ENCODE data around the gene CAPN2. TPM values are rescaled to one million over a fixed set of nuclear protein-coding genes. Genes with fewer than 3 reads are reported as not detected.

CAPN2 gene
- polyA plus RNA-seq, 1 of the 3 experiments (the other 2 are of a cell fraction) = 208 TPM

DNA sequence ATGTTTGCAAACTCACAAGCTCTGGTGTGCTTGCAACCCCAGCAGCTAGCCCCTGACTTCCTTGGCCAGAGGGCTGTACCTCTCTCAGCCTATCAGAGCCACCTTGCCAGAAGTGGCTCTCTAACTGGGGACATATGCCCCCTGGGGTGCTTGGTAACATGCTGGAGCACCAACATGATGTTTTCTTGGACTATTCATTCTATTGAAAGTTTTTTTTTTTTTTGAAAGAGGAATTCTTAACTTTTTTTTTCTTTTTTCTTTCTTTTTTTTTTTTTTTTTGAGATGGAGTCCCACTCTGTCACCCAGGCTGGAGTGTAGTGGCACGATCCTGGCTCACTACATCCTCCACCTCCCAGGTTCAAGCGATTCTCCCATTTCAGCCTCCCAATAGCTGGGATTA, 32.2 kb upstream of the CAPN2 start:
- Histone ChIP-seq H3K9me3 (no peaks in the 10 kb centered on the region), H3K36me3 (replicated peaks in 1 of 2; ENCODE audit: control insufficient read depth in 1 of 2, insufficient read depth in 2 of 2, low read length in 1 of 2) (no peaks in the 10 kb centered on the region), H4K20me1 (ENCODE audit: insufficient read depth) (no peaks in the 10 kb centered on the region), H2AFZ (ENCODE audit: low read depth) (no peak overlapping the region), H3K9me2 (no peaks in the 10 kb centered on the region), H3K4me1 (ENCODE audit: control insufficient read depth in 1 of 2, insufficient read depth in 2 of 2, low read depth in 1 of 2, low read length in 1 of 2) (no peaks in the 10 kb centered on the region; a peak in 1 of 4 replicates), H3K4me2 (no peak overlapping the region), H3K79me2 (ENCODE audit: insufficient read depth) (no peaks in the 10 kb centered on the region), H3K9ac (no peak overlapping the region), H3K4me3 (ENCODE audit: low read depth in 2 of 2, low read length in 1 of 2) (no peak overlapping the region), H3K27ac (ENCODE audit: low read depth in 2 of 2, low read length in 1 of 2) (no peak overlapping the region), H3F3A (replicated peaks; ENCODE audit: insufficient read depth) (no peaks in the 10 kb centered on the region), H3K27me3 (ENCODE audit: insufficient read depth) (peaks cover 20% of the 10 kb centered on the region; the same call in 1 of the 2 replicates)
- ChIA-PET POLR2A (no interaction called here), CTCF (interaction anchor here (0.9 to 8.8 kb wide), 5 partner anchors 16 to 557 kb away, joined by 3 to 130 read pairs (median 8); no protein-coding TSS in a partner anchor)
- 83% methylated on average over 2 of the region's 2 CpGs for WGBS (ENCODE audit: low lambda C conversion rate)
- TF ChIP-seq RFX5 (IDR thresholded peaks at IDR 0.05; ENCODE audit: low read length) (no peak), NFIC (IDR thresholded peaks at IDR 0.05; ENCODE audit: borderline replicate concordance) (no peak), EZH2phosphoT487 (IDR thresholded peaks at IDR 0.05; ENCODE audit: borderline replicate concordance, low read depth) (no peak), TAF1 (IDR thresholded peaks at IDR 0.05; ENCODE audit: borderline replicate concordance, low read depth, low read length) (no peak), RXRA (IDR thresholded peaks at IDR 0.05; ENCODE audit: borderline replicate concordance, low read depth) (no peak), POLR2AphosphoS5 (IDR thresholded peaks at IDR 0.05; ENCODE audit: low read depth, low read length) (no peak)
- no peak for DNase-seq

GRCh38 chr1:223682502-223682901, 29.8 kb upstream of the CAPN2 start:
- Histone ChIP-seq H3K27ac (ENCODE audit: low read depth in 2 of 2, low read length in 1 of 2) (no peak overlapping the region), H3K4me3 (ENCODE audit: low read depth in 2 of 2, low read length in 1 of 2) (no peak overlapping the region), H3F3A (replicated peaks; ENCODE audit: insufficient read depth) (no peaks in the 10 kb centered on the region), H3K36me3 (replicated peaks in 1 of 2; ENCODE audit: control insufficient read depth in 1 of 2, insufficient read depth in 2 of 2, low read length in 1 of 2) (no peaks in the 10 kb centered on the region), H2AFZ (ENCODE audit: low read depth) (no peak overlapping the region), H3K4me1 (ENCODE audit: control insufficient read depth in 1 of 2, insufficient read depth in 2 of 2, low read depth in 1 of 2, low read length in 1 of 2) (no peaks in the 10 kb centered on the region; a peak in 1 of 4 replicates), H3K27me3 (ENCODE audit: insufficient read depth) (peaks cover 24% of the 10 kb centered on the region; the same call in 1 of the 2 replicates), H3K9ac (no peak overlapping the region), H3K9me3 (no peaks in the 10 kb centered on the region), H3K79me2 (ENCODE audit: insufficient read depth) (no peaks in the 10 kb centered on the region), H4K20me1 (ENCODE audit: insufficient read depth) (no peaks in the 10 kb centered on the region), H3K4me2 (no peak overlapping the region), H3K9me2 (no peaks in the 10 kb centered on the region)
- WGBS (ENCODE audit: low lambda C conversion rate) = 48% methylated on average over 3 of the region's 3 CpGs
- ChIA-PET POLR2A (no interaction called here), CTCF (interaction anchor here (1.3 to 8.8 kb wide), 6 partner anchors 9 to 548 kb away, joined by 3 to 130 read pairs (median 14); no protein-coding TSS in a partner anchor)
- no peak for DNase-seq
- TF ChIP-seq ZBTB33 (IDR thresholded peaks at IDR 0.05; ENCODE audit: borderline replicate concordance, low read depth) = no peak
- TF ChIP-seq, protein P1, sequence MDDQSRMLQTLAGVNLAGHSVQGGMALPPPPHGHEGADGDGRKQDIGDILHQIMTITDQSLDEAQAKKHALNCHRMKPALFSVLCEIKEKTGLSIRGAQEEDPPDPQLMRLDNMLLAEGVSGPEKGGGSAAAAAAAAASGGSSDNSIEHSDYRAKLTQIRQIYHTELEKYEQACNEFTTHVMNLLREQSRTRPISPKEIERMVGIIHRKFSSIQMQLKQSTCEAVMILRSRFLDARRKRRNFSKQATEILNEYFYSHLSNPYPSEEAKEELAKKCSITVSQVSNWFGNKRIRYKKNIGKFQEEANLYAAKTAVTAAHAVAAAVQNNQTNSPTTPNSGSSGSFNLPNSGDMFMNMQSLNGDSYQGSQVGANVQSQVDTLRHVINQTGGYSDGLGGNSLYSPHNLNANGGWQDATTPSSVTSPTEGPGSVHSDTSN (IDR thresholded peaks at IDR 0.05) = no peak
